Mesothelial cell of epicardium (in vitro differentiated cells): Measurements from ENCODE around the gene CAV1. TPM values are rescaled to one million over a fixed set of nuclear protein-coding genes. Genes with fewer than 3 reads are reported as not detected.
"Not testable (repeated sequence)": the region's sequence is repeated elsewhere in the genome, so short reads cannot be mapped to it uniquely, and the experiment has no call there.

ENCODE experiments used
- DNase-seq, 2 experiments: peaks; one replicate each; pipeline ENCODE4 v3.0.0; 2021; ENCODE audit warnings: low spot score in 2 of 2; ENCODE audit not compliant: unreplicated experiment in 2 of 2
- H3K27ac Mint-ChIP-seq: 2 replicates; pipeline ENCODE4 v1.8.0; 2021; ENCODE audit warnings: mixed read lengths
- H3K27me3 Mint-ChIP-seq: 2 replicates; pipeline ENCODE4 v1.8.0; 2021; ENCODE audit warnings: low read depth, mixed read lengths
- H3K36me3 Mint-ChIP-seq: 2 replicates; pipeline ENCODE4 v1.8.0; 2021; ENCODE audit warnings: mixed read lengths
- H3K4me1 Mint-ChIP-seq: 2 replicates; pipeline ENCODE4 v1.8.0; 2021; ENCODE audit warnings: mixed read lengths
- H3K4me3 Mint-ChIP-seq: 2 replicates; pipeline ENCODE4 v1.8.0; 2021; ENCODE audit warnings: mild to moderate bottlenecking, moderate library complexity, mixed read lengths
- H3K9me3 Mint-ChIP-seq: 2 replicates; pipeline ENCODE4 v1.8.0; 2021; ENCODE audit warnings: mixed read lengths
- total RNA-seq: library from RNA; stranded (reverse); gene quantifications from 3 replicates; pipeline ENCODE4 v1.2.1, GENCODE V29; 2021
- TF ChIP-seq, protein P1 (sequence below): fragments of 200-600 bp; sonication (generic); IDR thresholded peaks from one replicate; pipeline ENCODE4 v1.5.0; 2021; ENCODE audit warnings: antibody characterized with exemption; ENCODE audit not compliant: unreplicated experiment

Gene CAV1, protein sequence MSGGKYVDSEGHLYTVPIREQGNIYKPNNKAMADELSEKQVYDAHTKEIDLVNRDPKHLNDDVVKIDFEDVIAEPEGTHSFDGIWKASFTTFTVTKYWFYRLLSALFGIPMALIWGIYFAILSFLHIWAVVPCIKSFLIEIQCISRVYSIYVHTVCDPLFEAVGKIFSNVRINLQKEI
- 2.6 to 3.4 TPM (median 2.7 TPM) in 3 replicates for total RNA-seq

DNA sequence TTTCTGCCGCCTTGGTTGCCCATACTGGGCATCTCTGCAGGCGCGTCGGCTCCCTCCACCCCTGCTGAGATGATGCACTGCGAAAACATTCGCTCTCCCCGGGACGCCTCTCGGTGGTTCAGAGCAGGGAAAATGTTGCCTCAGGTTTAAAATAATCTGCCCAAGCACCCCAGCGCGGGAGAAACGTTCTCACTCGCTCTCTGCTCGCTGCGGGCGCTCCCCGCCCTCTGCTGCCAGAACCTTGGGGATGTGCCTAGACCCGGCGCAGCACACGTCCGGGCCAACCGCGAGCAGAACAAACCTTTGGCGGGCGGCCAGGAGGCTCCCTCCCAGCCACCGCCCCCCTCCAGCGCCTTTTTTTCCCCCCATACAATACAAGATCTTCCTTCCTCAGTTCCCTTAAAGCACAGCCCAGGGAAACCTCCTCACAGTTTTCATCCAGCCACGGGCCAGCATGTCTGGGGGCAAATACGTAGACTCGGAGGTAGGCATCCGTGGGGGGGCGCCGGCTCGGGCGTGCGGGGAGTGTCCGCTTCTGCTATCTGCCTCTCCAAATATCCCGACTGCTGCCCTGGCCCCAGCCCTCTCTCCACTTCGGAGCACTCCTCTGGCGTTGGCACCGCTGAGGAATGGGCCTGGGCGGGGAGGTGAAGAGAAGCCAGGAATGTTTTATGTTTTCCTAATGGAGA is at the start of gene CAV1:
TSS of gene CAV1 (plus strand) at position 428 of the 689 bp plus-strand sequence. CDS start at position 455, 27 bp downstream.
- Mint-ChIP-seq H3K4me1 (peaks cover 20% of the 10 kb centered on the region), H3K9me3 (no peaks in the 10 kb centered on the region), H3K27me3 (peaks cover 58% of the 10 kb centered on the region), H3K4me3 (peak within 1 kb of the TSS; percentile 73), H3K36me3 (no peaks in the 10 kb centered on the region), H3K27ac (peak within 1 kb of the TSS; percentile 77)
- TF ChIP-seq, protein P1, sequence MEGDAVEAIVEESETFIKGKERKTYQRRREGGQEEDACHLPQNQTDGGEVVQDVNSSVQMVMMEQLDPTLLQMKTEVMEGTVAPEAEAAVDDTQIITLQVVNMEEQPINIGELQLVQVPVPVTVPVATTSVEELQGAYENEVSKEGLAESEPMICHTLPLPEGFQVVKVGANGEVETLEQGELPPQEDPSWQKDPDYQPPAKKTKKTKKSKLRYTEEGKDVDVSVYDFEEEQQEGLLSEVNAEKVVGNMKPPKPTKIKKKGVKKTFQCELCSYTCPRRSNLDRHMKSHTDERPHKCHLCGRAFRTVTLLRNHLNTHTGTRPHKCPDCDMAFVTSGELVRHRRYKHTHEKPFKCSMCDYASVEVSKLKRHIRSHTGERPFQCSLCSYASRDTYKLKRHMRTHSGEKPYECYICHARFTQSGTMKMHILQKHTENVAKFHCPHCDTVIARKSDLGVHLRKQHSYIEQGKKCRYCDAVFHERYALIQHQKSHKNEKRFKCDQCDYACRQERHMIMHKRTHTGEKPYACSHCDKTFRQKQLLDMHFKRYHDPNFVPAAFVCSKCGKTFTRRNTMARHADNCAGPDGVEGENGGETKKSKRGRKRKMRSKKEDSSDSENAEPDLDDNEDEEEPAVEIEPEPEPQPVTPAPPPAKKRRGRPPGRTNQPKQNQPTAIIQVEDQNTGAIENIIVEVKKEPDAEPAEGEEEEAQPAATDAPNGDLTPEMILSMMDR: no peak
- DNase-seq: peak; percentile 20 to 64

DNA sequence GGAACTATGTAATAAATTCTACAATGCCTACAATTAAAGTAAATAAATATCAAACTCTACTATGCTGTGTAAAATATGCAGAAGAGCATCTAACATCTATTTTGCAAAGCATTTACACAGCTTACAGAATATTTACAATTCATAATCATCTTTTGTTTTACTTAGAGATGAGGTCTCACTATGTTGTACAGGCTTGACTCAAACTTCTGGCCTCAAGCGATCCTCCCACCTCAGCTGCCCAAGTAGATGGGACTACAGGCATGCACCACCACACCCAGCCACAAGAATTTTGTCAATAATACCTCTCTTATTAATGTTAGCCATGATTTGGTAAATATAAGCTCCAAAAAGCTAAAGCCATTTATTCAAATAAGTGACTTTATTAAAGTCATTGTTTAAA is 47.2 kb upstream of the CAV1 start:
- TF ChIP-seq, protein P1: no peak
- no peak overlapping the region for H3K27ac Mint-ChIP-seq

DNA sequence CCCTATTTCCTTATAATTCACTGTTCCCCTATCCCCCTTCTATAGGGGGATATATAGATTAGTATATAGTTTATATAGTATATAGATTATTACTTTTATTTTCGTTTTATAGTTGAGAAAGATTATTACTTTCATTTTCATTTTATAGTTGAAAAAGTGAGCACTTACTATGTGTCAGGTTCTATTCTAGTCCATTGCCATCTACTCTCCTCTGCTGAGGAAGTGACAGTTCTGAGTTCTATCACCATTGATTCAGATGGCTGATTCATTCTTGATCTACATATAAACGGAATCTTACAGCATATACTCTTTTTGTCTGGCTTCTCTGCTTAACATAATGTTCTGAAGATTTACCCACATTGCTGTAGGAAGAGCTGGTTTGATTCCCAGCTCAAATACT is 46.0 kb upstream of the CAV1 start:
- TF ChIP-seq, protein P1: no peak
- no peak for DNase-seq
- Mint-ChIP-seq H3K27ac (no peak overlapping the region), H3K9me3 (peaks cover 16% of the 10 kb centered on the region), H3K4me3 (no peak overlapping the region), H3K4me1 (peaks cover 3% of the 10 kb centered on the region), H3K27me3 (no peaks in the 10 kb centered on the region), H3K36me3 (peaks cover 4% of the 10 kb centered on the region)

More for the DNA sequence above, 47.2 kb upstream of the CAV1 start:
- Mint-ChIP-seq H3K4me1 (peaks cover 3% of the 10 kb centered on the region), H3K9me3 (peaks cover 19% of the 10 kb centered on the region), H3K27me3 (no peaks in the 10 kb centered on the region), H3K36me3 (peaks cover 4% of the 10 kb centered on the region), H3K4me3 (no peak overlapping the region)
- DNase-seq: no peak

DNA sequence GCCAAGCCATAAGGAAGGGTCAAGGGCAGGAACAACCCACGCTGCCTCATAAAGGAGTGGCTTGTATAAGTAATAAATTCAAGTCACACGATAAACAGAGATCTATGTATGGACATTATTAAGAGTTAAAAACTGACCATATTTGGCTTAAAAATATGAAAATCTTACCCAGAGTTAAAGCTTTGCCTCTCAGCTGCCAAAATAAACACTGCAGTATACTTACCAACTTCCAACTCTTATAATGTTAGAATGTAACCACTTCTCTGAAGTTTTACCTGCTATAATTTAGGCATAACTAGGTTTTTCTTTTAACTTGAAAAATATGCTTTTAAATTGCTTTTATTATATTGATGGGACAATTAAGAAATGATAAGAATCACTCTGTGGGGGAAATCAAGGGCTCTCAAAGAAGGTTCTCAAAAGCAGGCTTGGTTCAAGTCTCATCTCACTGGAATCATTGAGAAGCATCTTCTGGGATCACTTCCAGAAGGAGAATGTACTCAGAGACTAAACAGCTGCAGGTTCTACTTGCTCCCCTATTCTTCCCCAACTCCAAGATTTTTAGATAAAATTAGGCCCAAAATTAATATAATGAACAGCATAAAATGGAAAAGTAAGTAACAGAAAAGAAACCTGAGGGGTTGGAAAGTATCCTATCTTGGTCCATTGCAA is 41.4 kb upstream of the CAV1 start:
- Mint-ChIP-seq H3K27ac (no peak overlapping the region), H3K27me3 (no peaks in the 10 kb centered on the region), H3K9me3 (no peaks in the 10 kb centered on the region), H3K4me3 (no peak overlapping the region), H3K36me3 (no peaks in the 10 kb centered on the region), H3K4me1 (peaks cover 4% of the 10 kb centered on the region)
- TF ChIP-seq, protein P1: no peak
- no peak for DNase-seq

DNA sequence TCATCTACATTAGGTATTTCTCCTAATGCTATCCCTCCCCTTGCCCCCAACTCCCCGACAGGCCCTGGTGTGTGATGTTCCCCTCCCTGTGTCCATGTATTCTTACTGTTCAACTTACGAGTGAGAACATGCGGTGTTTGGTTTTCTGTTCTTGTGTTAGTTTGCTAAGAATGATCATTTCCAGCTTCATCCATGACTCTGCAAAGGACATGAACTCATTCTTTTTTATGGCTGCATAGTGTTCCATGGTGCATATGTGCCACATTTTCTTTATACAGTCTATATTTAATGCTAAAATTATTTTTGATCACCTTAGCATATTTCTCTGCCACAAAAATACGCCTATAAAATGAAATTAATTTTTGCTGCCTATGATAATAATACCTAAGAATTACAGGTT is 40.4 kb upstream of the CAV1 start:
- not testable (repeated sequence) for H3K9me3 Mint-ChIP-seq, H3K27me3 Mint-ChIP-seq, H3K36me3 Mint-ChIP-seq, H3K4me3 Mint-ChIP-seq, DNase-seq, H3K27ac Mint-ChIP-seq, H3K4me1 Mint-ChIP-seq
